ENCODE data around the gene BABAM2.

- TF ChIP-seq CHD2 (IDR thresholded peaks at IDR 0.05; ENCODE audit: low read depth, low read length) = no peak
- TF ChIP-seq CTCF (IDR thresholded peaks at IDR 0.05 in 2 of 3, conservative IDR thresholded peaks at IDR 0.05 in 1 of 3; ENCODE audit: insufficient read depth in 2 of 3, low read depth in 1 of 3, low read length in 3 of 3) = no peak
- TF ChIP-seq EP300 (IDR thresholded peaks at IDR 0.05; ENCODE audit: low read length) = no peak
- TF ChIP-seq NKRF (IDR thresholded peaks at IDR 0.05; ENCODE audit: borderline replicate concordance) = no peak
- TF ChIP-seq MXI1 (IDR thresholded peaks at IDR 0.05; ENCODE audit: low read depth, low read length) = no peak
- no peak for TF ChIP-seq BHLHE40 (IDR thresholded peaks at IDR 0.05; ENCODE audit: low read length)
- TF ChIP-seq CBX8 (IDR thresholded peaks at IDR 0.05; ENCODE audit: borderline replicate concordance, extremely low read depth, low read depth, low read length, poor library complexity, severe bottlenecking) = no peak
- TF ChIP-seq FOXK1 (CRISPR knock-in tag; IDR thresholded peaks at IDR 0.05; ENCODE audit: borderline replicate concordance) = no peak
These were observed 442.2 kb downstream of the BABAM2 start for GRCh38 chr2:28332696-28333095.
